HG03521 (cell line): ENCODE measurements around the gene SCN10A.

Experiments
- ATAC-seq: cut with Tn5 transposase; IDR thresholded peaks from one replicate; pipeline ENCODE4 v1.9.1; 2021; ENCODE audit warnings: mild to moderate bottlenecking, moderate library complexity; ENCODE audit not compliant: unreplicated experiment

Gene SCN10A

DNA sequence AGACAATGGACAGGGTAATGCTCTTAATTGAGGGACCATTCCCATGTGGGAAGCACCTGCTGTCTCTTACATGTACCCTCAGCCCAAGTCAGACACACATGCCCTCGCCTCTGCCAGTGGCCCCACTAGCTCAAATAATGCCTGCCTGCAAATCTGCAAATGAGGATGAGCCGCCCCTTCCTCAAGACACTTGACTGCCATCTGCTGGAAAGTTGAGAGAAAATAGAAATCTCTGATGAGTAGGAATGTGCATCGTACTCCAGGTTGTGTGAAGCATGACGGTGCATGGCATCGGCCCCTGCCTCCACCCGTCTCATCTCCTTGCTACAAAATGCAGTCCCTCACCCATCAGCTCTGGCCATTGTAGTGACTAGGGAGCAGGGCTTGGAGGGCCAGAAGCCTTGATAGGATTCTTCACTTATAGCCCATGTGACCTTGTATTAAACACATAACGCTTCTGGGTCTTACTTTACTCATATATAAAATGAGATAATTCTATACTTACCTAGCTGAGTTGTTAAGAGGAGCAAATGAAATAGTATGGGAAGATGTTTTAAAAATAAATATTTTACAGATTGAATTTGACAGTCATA lies 160.2 kb downstream of the SCN10A start:
- ATAC-seq, result no peak

GRCh38 chr3:38653685-38654537 lies 162.1 kb downstream of the SCN10A start:
- ATAC-seq, result no peak

GRCh38 chr3:38652934-38653333 lies 163.1 kb downstream of the SCN10A start:
- ATAC-seq, result no peak

- peak; percentile 47 for ATAC-seq
Measured at GRCh38 chr3:38651153-38651789, 164.7 kb downstream of the SCN10A start.

- no peak for ATAC-seq
Measured at GRCh38 chr3:38650248-38650951, 165.6 kb downstream of the SCN10A start.

DNA sequence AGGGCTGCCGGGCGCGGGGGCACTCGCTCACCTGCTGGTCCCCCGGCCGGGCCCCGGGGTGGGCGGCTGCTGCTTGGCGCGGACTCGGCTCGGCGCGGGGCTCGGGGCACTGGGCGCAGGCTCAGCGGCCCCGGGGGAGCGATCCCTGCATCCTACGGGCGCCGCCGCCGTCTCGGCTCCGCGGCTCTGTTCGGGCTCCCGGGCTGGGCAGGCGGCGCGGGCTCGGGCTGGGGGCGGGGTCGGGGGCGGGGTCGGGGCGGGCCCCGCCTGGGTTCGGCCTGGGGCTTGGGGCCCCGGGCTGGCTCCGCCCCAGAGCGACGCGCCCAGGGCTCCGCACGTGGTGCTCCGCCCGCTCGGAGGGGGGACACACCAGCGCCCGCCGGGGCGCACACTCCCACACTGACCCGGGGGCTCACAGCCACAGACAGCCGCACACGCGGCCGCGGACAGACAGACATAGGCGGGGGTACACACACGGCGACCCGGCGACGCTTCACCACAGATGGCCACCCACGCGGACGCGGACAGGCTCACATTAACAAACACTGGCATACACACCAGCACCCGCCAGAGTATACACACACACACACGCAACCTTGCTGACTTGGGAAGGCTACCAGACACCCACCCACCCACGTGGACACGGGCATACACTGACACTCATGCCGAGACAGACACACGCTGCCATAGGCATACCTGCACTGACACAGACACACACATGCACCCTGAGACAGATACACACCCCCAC lies 166.3 kb downstream of the SCN10A start, which contains the start of gene SCN5A:
SCN5A (minus strand) TSS at position 188 of the 748 bp plus-strand sequence. CDS start 16,380 bp downstream, outside the sequence.
- ATAC-seq, result peak; percentile 65

GRCh38 chr3:38648659-38649499 lies 167.1 kb downstream of the SCN10A start:
- peak; percentile 6 for ATAC-seq

DNA sequence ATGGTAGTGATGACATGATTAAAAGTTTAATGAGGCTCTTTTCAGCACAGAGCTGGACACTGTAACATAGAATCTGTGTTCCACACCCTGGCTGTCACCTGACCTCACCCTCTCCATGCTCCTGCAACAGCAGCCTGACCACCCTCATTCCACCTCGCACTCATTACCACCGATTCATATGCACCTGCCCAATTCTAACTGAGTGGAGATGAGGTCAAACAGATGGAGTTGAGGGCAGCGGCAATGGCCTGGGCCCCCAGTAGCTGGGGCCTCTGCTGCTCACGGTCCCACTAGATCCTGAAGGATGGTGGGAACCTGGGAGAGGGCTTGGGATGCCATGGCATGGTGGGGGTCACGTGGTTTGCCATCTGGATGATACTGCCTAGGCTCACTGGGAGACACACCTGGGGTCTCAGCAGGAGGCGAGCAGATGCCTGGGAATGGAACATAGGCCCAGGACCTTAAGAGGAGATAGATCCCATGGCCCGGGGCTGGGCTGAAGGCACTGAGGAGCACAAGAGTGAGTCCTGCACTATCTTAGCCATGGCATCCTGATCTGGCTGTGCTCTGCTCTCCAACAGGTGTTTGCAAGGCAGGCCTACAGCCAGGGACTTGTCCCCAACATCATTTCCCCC lies 167.9 kb downstream of the SCN10A start:
- ATAC-seq, result no peak

GRCh38 chr3:38647217-38647970 lies 168.6 kb downstream of the SCN10A start:
- ATAC-seq, result no peak
